GM13977 (cell line): ENCODE data around the gene KAZN.

Experiments
- DNase-seq: peaks from one replicate; pipeline ENCODE4 v3.0.0; 2012; ENCODE audit warnings: low spot score
- CTCF ChIP-seq: IDR thresholded peaks from 2 replicates; pipeline ENCODE4 v1.5.1; 2012; ENCODE audit warnings: mild to moderate bottlenecking, control low read depth; ENCODE audit not compliant: insufficient read depth; ENCODE audit errors: extremely low read depth, missing control alignments
- in situ Hi-C: fragments of 300-500 bp; cut with MboI; formaldehyde crosslinking; loops from one replicate; pipeline ENCODE4 v1.12.0; 2022; ENCODE audit warnings: low sequenced_read_pairs, low pct_unique_long_range_greater_than_20kb, mixed read lengths, inconsistent platforms; ENCODE audit not compliant: unreplicated experiment

The KAZN gene

DNA sequence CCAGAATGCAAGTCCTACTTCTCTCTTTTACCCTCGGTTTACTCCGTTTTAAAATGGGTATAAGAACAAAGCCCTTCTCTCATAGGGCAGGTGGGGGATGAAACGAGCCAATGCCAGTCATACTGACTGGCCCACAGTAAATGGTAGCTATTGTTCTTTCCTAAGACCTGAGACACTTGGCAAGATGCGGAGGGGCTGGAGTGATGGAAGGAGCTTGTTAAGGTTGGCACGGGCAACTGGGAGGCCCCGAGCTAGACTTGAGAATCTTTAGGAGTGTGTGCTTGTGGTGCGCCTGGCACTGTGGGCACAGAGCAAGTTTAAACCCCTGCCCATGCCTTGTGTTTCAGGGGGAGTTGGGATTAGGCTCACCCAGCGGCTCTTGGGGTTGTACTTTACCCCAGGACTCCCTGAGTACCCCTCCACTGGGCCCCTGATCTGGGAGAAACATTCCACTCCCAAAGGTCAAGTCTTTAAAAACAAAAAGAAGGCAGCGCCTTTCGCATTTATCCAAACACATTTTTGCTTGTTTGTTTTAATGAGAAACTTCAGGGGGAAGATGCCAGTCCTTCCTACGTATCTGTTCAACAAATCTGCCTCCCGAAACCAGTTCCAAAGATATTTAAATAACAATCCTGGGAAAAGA lies 314.5 kb downstream of the KAZN start:
- no peak for TF ChIP-seq CTCF
- no peak for DNase-seq
- in situ Hi-C loops, result no loop called here

- in situ Hi-C loops, result no loop called here
- peak; percentile 65 for DNase-seq
- no peak for TF ChIP-seq CTCF
Measured at GRCh38 chr1:14913482-14914177, 315.1 kb downstream of the KAZN start.

GRCh38 chr1:14914351-14914988 lies 316.0 kb downstream of the KAZN start:
- in situ Hi-C loops, result no loop called here
- no peak for DNase-seq
- TF ChIP-seq CTCF, result no peak

DNA sequence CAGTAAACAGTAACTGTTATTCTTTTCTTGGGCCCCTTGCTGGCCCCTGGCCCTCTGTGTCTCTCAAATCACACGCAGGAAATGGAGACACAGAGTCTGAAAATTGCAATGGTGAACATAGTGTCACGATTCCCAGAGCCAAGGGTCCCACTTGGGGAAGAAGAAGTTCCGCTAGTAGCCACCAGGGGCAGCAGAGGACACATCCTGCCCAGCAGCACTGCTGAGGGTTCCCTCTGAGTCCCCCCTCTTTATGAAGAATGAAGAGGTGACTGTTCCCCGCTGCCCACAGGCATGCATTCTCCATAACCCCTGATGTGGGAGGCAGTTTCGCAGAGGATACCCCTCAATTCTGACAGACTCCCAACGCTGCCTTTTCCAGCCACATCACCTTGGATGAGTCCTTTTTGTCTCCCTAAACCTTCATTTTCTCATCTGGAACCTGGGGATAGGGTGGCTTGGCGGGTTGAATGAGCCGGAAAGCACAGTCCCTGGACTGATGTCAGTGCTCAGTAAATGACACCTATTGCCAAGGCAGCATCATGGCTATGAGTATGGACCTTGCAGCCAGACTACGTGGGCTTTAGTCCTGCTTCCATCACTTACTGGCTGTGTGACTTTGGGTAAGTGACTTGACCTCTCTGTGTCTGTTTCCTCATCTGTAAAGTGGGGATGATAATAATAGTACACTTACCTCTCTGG lies 317.0 kb downstream of the KAZN start:
- peak; percentile 70 for TF ChIP-seq CTCF
- in situ Hi-C loops, result no loop called here
- peak; percentile 64 for DNase-seq

GRCh38 chr1:14919289-14919688 lies 320.8 kb downstream of the KAZN start:
- DNase-seq, result no peak
- TF ChIP-seq CTCF, result no peak
- in situ Hi-C loops, result no loop called here

DNA sequence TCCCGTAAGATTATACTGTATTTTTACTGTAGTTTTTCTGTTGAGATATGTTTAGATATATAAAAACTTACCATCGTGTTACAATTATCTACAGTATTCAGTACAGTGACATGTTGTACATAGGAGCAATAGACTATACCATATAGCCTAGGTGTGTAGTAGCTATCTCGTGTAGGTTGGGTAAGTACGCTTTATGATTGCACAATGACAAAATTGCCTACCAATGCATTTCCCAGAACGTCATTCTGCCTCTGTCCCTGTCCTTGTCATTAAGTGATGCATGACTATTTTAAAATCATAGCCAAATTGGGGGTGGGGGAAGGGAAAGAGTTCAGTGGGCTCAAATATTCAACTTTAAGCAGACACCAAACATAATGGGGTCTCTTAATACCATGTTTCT lies 321.3 kb downstream of the KAZN start:
- no peak for DNase-seq
- in situ Hi-C loops, result no loop called here
- no peak for TF ChIP-seq CTCF
